Colonic mucosa (tissue), 4 donors: ENCODE data around the gene CYFIP2. TPM values are rescaled to one million over a fixed set of nuclear protein-coding genes. Genes with fewer than 3 reads are reported as not detected.

Experiments used
- DNase-seq: peaks from one replicate; pipeline ENCODE4 v3.0.0-alpha.2; 2020
- H3K27ac ChIP-seq: fragments of 200-600 bp; one replicate; pipeline ENCODE4 v1.8.0; 2021
- H3K27me3 ChIP-seq: fragments of 200-600 bp; one replicate; pipeline ENCODE4 v1.8.0; 2021
- H3K36me3 ChIP-seq: fragments of 200-600 bp; one replicate; pipeline ENCODE4 v1.8.0; 2021
- H3K4me1 ChIP-seq: fragments of 200-600 bp; one replicate; pipeline ENCODE4 v1.8.0; 2021; ENCODE audit warnings: mild to moderate bottlenecking
- H3K4me3 ChIP-seq: fragments of 200-600 bp; one replicate; pipeline ENCODE4 v1.8.0; 2021
- H3K9ac ChIP-seq, 2 donors: one replicate each; pipeline ENCODE4 v1.7.0; 2013; ENCODE audit warnings: control low read depth in 2 of 2, low read depth in 2 of 2, low read length in 2 of 2
- H3K9me3 ChIP-seq: fragments of 200-600 bp; one replicate; pipeline ENCODE4 v1.8.0; 2021
- CTCF ChIP-seq: fragments of 200-600 bp; IDR thresholded peaks from one replicate; pipeline ENCODE4 v1.8.0; 2022; ENCODE audit warnings: antibody characterized with exemption, mild to moderate bottlenecking
- intact Hi-C: fragments of 100-400 bp; cut with DNase I; formaldehyde crosslinking; loops from one replicate; pipeline ENCODE4 v1.14.1; 2022
- total RNA-seq, 2 donors: library from RNA; stranded (reverse); fragmentation: NEBNext Ultra II Directional in 1 of 2; extraction: Animal tissue kit (Norgen Biotek cat#: 25700) in 1 of 2; gene quantifications; one replicate each; pipeline ENCODE4 v1.2.1, GENCODE V29; 2021
- donor health status: healthy.
- donor health status: DM: no; HTN: no; CAD: no.
- donor health status: DM: no; HTN: no; CAD: no.

CYFIP2 gene
- total RNA-seq, 2 donors from 2014 or later, result 22.4 to 26.1 TPM

DNA sequence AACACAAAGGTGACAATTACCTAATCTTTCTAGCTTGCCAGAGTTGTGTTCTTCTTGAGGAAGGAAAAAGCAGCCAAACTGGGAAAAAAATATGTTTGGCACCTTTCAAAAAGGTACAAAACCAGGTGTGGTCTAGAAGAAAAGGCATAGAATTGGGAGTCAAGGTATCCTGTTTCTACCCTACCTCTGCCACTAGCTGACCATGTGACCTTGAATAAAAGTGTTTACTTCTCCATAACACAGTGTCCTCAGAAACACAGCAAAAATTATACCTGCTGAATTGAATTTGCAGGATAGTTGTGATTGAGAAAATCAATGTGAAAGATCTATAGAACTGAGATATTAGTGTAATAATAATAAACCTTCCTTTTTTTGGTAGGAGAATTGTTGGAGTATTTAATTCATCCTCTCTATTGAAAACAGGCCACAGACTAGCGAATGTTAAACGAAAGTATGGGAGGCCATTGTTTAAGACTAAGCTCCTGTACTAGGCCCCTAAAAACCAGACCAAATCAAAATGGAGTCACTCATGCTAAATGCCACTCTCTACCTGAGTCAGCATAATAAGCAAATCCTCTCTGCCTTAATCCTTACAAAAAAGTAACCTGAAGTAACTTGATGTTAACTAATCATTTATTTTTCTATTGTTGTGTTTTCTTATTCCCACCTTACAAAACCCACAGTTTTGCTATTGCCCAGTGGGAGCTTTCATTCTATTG lies 12.6 kb downstream of the CYFIP2 start:
- Histone ChIP-seq H3K4me1 (no peaks in the 10 kb centered on the region), H3K9ac (no peak overlapping the region), H3K27me3 (no peaks in the 10 kb centered on the region), H3K9me3 (no peaks in the 10 kb centered on the region), H3K4me3 (no peak overlapping the region), H3K36me3 (no peaks in the 10 kb centered on the region), H3K27ac (no peak overlapping the region)
- no peak for DNase-seq
- intact Hi-C loops, result no loop called here
- no peak for TF ChIP-seq CTCF

DNA sequence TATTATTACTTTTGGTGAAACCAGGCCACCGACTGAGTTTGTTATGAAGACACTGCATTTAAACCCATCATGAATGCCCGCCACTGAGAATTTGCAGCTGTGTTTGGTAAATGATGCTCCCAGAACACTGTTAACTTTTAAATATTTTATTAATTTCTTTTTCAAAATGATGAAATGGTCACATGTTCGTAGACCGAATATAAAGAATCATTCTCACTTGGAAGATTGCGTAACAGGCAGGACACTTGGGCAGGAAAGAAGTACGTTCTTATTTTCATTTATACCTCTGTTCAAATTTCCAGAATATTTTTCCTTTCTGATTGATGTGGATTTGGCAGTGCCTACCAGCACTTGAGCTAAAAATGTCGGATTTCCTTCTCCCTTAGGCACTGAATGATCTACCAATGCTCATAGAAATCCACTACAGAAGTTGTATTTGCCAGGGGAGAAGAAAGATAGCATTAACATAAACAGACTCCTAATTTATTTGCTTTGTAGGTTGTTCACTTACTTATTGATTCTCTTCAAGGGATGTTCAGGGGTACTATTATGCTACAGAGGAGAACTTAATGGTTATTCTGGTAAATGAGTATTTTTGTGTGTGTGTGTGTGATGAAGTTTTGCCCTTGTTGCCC lies 13.8 kb downstream of the CYFIP2 start:
- Histone ChIP-seq H3K4me3 (no peak overlapping the region), H3K27me3 (no peaks in the 10 kb centered on the region), H3K4me1 (no peaks in the 10 kb centered on the region), H3K36me3 (no peaks in the 10 kb centered on the region), H3K27ac (no peak overlapping the region), H3K9ac (no peak overlapping the region), H3K9me3 (no peaks in the 10 kb centered on the region)
- no peak for TF ChIP-seq CTCF
- intact Hi-C loops, result no loop called here
- no peak for DNase-seq

DNA sequence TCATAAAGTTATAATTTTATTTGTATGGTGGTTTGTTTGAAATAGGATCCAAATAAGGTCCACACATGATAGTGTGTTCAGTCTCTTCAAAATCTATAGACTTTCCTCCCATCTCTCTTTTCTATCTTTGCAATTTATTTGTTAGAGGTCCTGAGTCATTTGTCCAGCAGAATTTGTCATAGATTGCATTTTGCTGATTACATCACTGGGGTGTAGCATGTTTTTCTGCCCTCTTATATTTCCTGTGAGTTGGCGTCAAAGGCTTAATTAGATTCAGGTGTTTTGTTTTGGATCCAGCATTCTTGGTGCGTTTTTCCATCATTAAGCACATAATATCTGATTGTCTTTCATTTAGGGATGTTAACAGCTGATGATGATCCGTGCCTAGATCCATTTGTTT lies 15.0 kb downstream of the CYFIP2 start:
- Histone ChIP-seq H3K4me1 (no peaks in the 10 kb centered on the region), H3K9ac (no peak overlapping the region), H3K27me3 (no peaks in the 10 kb centered on the region), H3K27ac (no peak overlapping the region), H3K4me3 (no peak overlapping the region), H3K9me3 (no peaks in the 10 kb centered on the region), H3K36me3 (no peaks in the 10 kb centered on the region)
- intact Hi-C loops, result no loop called here
- no peak for TF ChIP-seq CTCF
- DNase-seq, result no peak

GRCh38 chr5:157282150-157282549 lies 16.2 kb downstream of the CYFIP2 start:
- Histone ChIP-seq H3K4me3 (no peak overlapping the region), H3K9ac (no peak overlapping the region), H3K27me3 (no peaks in the 10 kb centered on the region), H3K27ac (no peak overlapping the region), H3K4me1 (no peaks in the 10 kb centered on the region), H3K9me3 (no peaks in the 10 kb centered on the region), H3K36me3 (no peaks in the 10 kb centered on the region)
- intact Hi-C loops, result no loop called here
- no peak for DNase-seq
- no peak for TF ChIP-seq CTCF

- intact Hi-C loops, result no loop called here
- no peak overlapping the region for H3K27ac ChIP-seq
- DNase-seq, result no peak
Observed at GRCh38 chr5:157283434-157283833, 17.5 kb downstream of the CYFIP2 start.

More at GRCh38 chr5:157283434-157283833, 17.5 kb downstream of the CYFIP2 start:
- Histone ChIP-seq H3K36me3 (no peaks in the 10 kb centered on the region), H3K9ac (no peak overlapping the region), H3K9me3 (no peaks in the 10 kb centered on the region), H3K4me1 (no peaks in the 10 kb centered on the region), H3K4me3 (no peak overlapping the region), H3K27me3 (no peaks in the 10 kb centered on the region)
- no peak for TF ChIP-seq CTCF
